OCI-LY1 (cell line): ENCODE measurements around the gene TEAD4.

ENCODE experiments used
- H2AFZ ChIP-seq: fragments of 200-600 bp; sonication (generic), shearing (Covaris generic); 2 replicates; pipeline ENCODE4 v1.6.0; 2014; ENCODE audit warnings: antibody characterized with exemption, mild to moderate bottlenecking, low read length
- H3F3A ChIP-seq: fragments of 200-600 bp; sonication (generic), shearing (Covaris generic); 2 replicates; pipeline ENCODE4 v1.6.0; 2014; ENCODE audit warnings: mild to moderate bottlenecking, antibody characterized with exemption, low read length, moderate library complexity; ENCODE audit not compliant: insufficient read depth
- H3K27ac ChIP-seq: fragments of 200-600 bp; sonication (generic); 2 replicates; pipeline ENCODE4 v1.5.1; 2014; ENCODE audit warnings: low read length, mixed run types, mild to moderate bottlenecking, low read depth; ENCODE audit not compliant: poor library complexity, severe bottlenecking
- H3K27me3 ChIP-seq: fragments of 200-600 bp; sonication (generic); 2 replicates; pipeline ENCODE4 v1.6.0; 2014; ENCODE audit warnings: antibody characterized with exemption, mild to moderate bottlenecking, low read length, moderate library complexity; ENCODE audit not compliant: insufficient read depth
- H3K36me3 ChIP-seq: fragments of 200-600 bp; sonication (generic); 2 replicates; pipeline ENCODE4 v1.6.1; 2014; ENCODE audit warnings: mild to moderate bottlenecking, antibody characterized with exemption, low read length, moderate library complexity, mixed read lengths; ENCODE audit not compliant: insufficient read depth
- H3K4me1 ChIP-seq: fragments of 200-600 bp; sonication (generic); 2 replicates; pipeline ENCODE4 v1.5.1; 2014; ENCODE audit warnings: mild to moderate bottlenecking, low read length, moderate library complexity; ENCODE audit not compliant: insufficient read depth, severe bottlenecking
- H3K4me2 ChIP-seq: fragments of 200-600 bp; sonication (generic), shearing (Covaris generic); 2 replicates; pipeline ENCODE4 v1.6.1; 2014; ENCODE audit warnings: low read length
- H3K4me3 ChIP-seq: fragments of 200-600 bp; sonication (generic); 2 replicates; pipeline ENCODE4 v1.5.1; 2014; ENCODE audit warnings: low read length, low read depth, mild to moderate bottlenecking, mixed read lengths; ENCODE audit not compliant: poor library complexity, severe bottlenecking
- H3K79me2 ChIP-seq: fragments of 200-600 bp; shearing (Covaris generic); 2 replicates; pipeline ENCODE4 v1.6.1; 2016; ENCODE audit warnings: mixed run types, low read length, mixed read lengths; ENCODE audit not compliant: insufficient read depth
- H3K9ac ChIP-seq: fragments of 200-600 bp; sonication (generic), shearing (Covaris generic); 2 replicates; pipeline ENCODE4 v1.6.1; 2014; ENCODE audit warnings: mild to moderate bottlenecking, low read length, mixed read lengths
- H3K9me2 ChIP-seq: fragments of 200-600 bp; sonication (generic), shearing (Covaris generic); 2 replicates; pipeline ENCODE4 v1.6.1; 2014; ENCODE audit warnings: low read depth, mild to moderate bottlenecking, low read length, mixed read lengths
- H3K9me3 ChIP-seq: fragments of 200-600 bp; shearing (Covaris generic); 2 replicates; pipeline ENCODE4 v1.6.1; 2014; ENCODE audit warnings: low read length, mixed read lengths
- H4K20me1 ChIP-seq: fragments of 200-600 bp; sonication (generic), shearing (Covaris generic); 2 replicates; pipeline ENCODE4 v1.6.0; 2016; ENCODE audit warnings: mild to moderate bottlenecking, low read length; ENCODE audit not compliant: insufficient read depth
- EZH2 ChIP-seq: fragments of 200-600 bp; sonication (generic), shearing (Covaris generic); IDR thresholded peaks from 2 replicates; pipeline ENCODE4 v1.8.0; 2017; ENCODE audit warnings: borderline replicate concordance, mixed run types, mild to moderate bottlenecking, antibody characterized with exemption, low read length, moderate library complexity, mixed read lengths
- TF ChIP-seq, protein P1 (sequence below): fragments of 200-600 bp; sonication (generic), shearing (Covaris generic); IDR thresholded peaks from 2 replicates; pipeline ENCODE4 v1.5.1; 2017; ENCODE audit warnings: mild to moderate bottlenecking, antibody characterized with exemption, low read length, moderate library complexity, mixed read lengths

The TEAD4 gene

DNA sequence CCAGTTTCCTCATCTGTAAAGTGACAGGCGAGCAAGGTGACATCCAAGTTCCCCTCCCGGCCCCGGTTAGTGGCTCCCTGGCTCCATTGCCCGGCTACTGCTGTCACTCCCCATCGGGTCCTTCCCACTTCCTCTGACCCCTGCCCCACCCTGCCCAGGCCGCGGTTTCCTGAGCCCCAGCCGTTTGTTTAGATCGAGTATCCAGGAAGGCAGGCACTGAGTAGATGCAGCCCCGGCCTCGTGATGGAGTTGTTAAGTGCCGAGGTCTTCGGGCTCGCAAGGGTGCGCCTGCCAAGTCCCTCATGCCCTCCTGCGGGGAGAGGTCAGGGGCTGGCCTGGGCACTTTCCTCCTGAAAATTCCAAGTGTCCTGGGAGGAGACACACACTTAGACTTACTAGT is 55.4 kb downstream of the TEAD4 start:
- no peak overlapping the region for H3K4me3 ChIP-seq
- no peaks in the 10 kb centered on the region for H3K79me2 ChIP-seq
- no peak overlapping the region for H3K4me2 ChIP-seq
- no peaks in the 10 kb centered on the region for H3F3A ChIP-seq
- no peak for TF ChIP-seq EZH2
- TF ChIP-seq, protein P1, sequence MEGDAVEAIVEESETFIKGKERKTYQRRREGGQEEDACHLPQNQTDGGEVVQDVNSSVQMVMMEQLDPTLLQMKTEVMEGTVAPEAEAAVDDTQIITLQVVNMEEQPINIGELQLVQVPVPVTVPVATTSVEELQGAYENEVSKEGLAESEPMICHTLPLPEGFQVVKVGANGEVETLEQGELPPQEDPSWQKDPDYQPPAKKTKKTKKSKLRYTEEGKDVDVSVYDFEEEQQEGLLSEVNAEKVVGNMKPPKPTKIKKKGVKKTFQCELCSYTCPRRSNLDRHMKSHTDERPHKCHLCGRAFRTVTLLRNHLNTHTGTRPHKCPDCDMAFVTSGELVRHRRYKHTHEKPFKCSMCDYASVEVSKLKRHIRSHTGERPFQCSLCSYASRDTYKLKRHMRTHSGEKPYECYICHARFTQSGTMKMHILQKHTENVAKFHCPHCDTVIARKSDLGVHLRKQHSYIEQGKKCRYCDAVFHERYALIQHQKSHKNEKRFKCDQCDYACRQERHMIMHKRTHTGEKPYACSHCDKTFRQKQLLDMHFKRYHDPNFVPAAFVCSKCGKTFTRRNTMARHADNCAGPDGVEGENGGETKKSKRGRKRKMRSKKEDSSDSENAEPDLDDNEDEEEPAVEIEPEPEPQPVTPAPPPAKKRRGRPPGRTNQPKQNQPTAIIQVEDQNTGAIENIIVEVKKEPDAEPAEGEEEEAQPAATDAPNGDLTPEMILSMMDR: no peak
- H3K4me1 ChIP-seq: no peaks in the 10 kb centered on the region
- H3K36me3 ChIP-seq: no peaks in the 10 kb centered on the region; the same call in 1 of the 2 replicates
- no peak overlapping the region for H3K27ac ChIP-seq
- no peak overlapping the region for H2AFZ ChIP-seq
- H3K9me3 ChIP-seq: no peaks in the 10 kb centered on the region
- no peak overlapping the region for H3K9ac ChIP-seq
- no peaks in the 10 kb centered on the region for H3K9me2 ChIP-seq
- H3K27me3 ChIP-seq: 0 out of 2 replicates have a peak, but pooled peaks cover 9% of the 10 kb centered on the region
- no peaks in the 10 kb centered on the region for H4K20me1 ChIP-seq

DNA sequence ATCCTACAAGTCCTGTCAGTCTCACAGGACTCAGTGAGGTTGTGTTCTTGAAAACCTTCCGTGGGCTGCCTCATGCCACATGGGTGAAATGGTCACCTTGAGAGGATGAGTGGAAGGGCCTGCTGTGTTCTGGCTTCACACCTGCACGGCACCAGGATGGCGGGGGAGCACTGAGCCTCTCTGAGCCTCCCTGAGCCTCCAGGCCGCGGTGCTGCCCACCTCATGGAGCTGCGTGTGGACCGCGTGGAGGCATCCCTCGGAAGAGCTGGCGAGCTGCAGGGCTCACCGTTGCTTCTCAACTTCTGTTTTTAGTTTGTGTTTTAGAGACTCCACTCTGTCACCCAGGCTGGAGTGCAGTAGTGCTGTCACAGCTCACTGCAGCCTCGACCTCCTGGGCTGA is 56.2 kb downstream of the TEAD4 start:
- H4K20me1 ChIP-seq: no peaks in the 10 kb centered on the region
- no peak overlapping the region for H3K4me3 ChIP-seq
- no peak overlapping the region for H3K27ac ChIP-seq
- 0 out of 2 replicates have a peak, but pooled peaks cover 5% of the 10 kb centered on the region for H3K27me3 ChIP-seq
- no peaks in the 10 kb centered on the region for H3K9me3 ChIP-seq
- H2AFZ ChIP-seq: no peak overlapping the region
- H3K79me2 ChIP-seq: no peaks in the 10 kb centered on the region
- no peaks in the 10 kb centered on the region for H3F3A ChIP-seq
- no peak overlapping the region for H3K9ac ChIP-seq
- no peaks in the 10 kb centered on the region; the same call in 1 of the 2 replicates for H3K36me3 ChIP-seq
- H3K4me1 ChIP-seq: no peaks in the 10 kb centered on the region
- no peaks in the 10 kb centered on the region for H3K9me2 ChIP-seq
- H3K4me2 ChIP-seq: no peak overlapping the region
- no peak for TF ChIP-seq EZH2
- TF ChIP-seq, protein P1: no peak

DNA sequence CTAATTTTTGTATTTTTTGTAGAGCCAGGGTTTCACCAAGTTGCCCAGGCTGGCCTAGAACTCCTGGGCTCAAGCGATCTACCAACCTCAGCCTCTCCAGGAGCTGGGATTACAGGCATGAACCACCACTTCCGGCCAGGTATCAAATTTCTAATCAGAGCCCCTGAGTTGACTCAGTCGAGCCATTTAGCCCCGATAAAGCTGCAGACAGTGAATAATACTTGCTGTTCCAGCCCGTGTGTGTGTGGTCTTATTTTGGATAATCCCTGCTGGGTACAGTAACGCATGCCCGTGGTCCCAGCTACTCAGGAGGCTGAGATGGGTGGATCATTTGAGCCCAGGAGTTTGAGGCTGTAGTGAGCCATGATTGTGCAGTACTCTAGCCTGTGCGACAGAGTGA is 57.0 kb downstream of the TEAD4 start:
- H4K20me1 ChIP-seq: no peaks in the 10 kb centered on the region
- no peaks in the 10 kb centered on the region for H3K9me2 ChIP-seq
- H3K4me2 ChIP-seq: no peak overlapping the region
- H3K9me3 ChIP-seq: no peaks in the 10 kb centered on the region
- H2AFZ ChIP-seq: no peak overlapping the region
- no peak overlapping the region for H3K4me3 ChIP-seq
- H3K27me3 ChIP-seq: 0 out of 2 replicates have a peak, but pooled peaks cover 5% of the 10 kb centered on the region
- TF ChIP-seq EZH2: no peak
- TF ChIP-seq, protein P1: no peak
- H3K36me3 ChIP-seq: no peaks in the 10 kb centered on the region; the same call in 1 of the 2 replicates
- H3F3A ChIP-seq: no peaks in the 10 kb centered on the region
- no peak overlapping the region for H3K27ac ChIP-seq
- H3K79me2 ChIP-seq: no peaks in the 10 kb centered on the region
- no peaks in the 10 kb centered on the region for H3K4me1 ChIP-seq
- H3K9ac ChIP-seq: no peak overlapping the region
